ENCODE data around the gene GP5.

DNA sequence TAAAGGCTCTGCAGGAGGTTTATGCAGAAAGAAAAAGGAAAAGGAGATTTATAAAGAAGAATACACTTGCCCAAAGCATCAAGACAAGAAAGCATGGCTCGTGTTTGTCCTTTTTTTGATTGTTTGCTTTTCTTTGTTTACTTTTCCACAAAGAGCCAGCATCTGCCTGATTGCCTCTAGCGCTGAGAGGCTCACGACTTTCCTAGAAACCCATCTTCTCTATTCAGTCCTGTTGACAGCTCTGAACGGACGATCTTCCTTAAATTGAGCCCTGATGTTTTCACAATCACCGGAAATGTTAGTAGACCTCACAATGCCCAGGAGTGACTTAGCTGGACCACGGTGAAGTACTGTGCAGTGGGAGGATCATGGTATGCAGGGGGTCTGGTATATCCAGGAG, 12.4 kb downstream of the GP5 start:
- no peak for TF ChIP-seq POLR2A (IDR thresholded peaks at IDR 0.05; ENCODE audit: low read depth)
- TF ChIP-seq, protein P1, sequence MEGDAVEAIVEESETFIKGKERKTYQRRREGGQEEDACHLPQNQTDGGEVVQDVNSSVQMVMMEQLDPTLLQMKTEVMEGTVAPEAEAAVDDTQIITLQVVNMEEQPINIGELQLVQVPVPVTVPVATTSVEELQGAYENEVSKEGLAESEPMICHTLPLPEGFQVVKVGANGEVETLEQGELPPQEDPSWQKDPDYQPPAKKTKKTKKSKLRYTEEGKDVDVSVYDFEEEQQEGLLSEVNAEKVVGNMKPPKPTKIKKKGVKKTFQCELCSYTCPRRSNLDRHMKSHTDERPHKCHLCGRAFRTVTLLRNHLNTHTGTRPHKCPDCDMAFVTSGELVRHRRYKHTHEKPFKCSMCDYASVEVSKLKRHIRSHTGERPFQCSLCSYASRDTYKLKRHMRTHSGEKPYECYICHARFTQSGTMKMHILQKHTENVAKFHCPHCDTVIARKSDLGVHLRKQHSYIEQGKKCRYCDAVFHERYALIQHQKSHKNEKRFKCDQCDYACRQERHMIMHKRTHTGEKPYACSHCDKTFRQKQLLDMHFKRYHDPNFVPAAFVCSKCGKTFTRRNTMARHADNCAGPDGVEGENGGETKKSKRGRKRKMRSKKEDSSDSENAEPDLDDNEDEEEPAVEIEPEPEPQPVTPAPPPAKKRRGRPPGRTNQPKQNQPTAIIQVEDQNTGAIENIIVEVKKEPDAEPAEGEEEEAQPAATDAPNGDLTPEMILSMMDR (IDR thresholded peaks at IDR 0.05), result no peak
- no peak for TF ChIP-seq EP300 (IDR thresholded peaks at IDR 0.05)
